Lower lobe of right lung (tissue), 2 donors: Measurements from ENCODE around the gene CSMD2. TPM values are rescaled to one million over a fixed set of nuclear protein-coding genes. Genes with fewer than 3 reads are reported as not detected.

Source experiments
- ATAC-seq, 2 donors: fragments of 200-7000 bp; cut with Tn5 transposase; one replicate each; pipeline ENCODE4 v1.9.1; 2020 to 2022; ENCODE audit warnings: mild to moderate bottlenecking in 2 of 2, moderate library complexity in 2 of 2
- DNase-seq: peaks from one replicate; pipeline ENCODE4 v3.0.0-alpha.2; 2020
- H3K27ac ChIP-seq: fragments of 200-600 bp; one replicate; pipeline ENCODE4 v1.8.0; 2022
- H3K27me3 ChIP-seq: fragments of 200-600 bp; one replicate; pipeline ENCODE4 v1.8.0; 2022; ENCODE audit warnings: low read depth
- H3K36me3 ChIP-seq: fragments of 200-600 bp; one replicate; pipeline ENCODE4 v1.8.0; 2022; ENCODE audit warnings: mild to moderate bottlenecking
- H3K4me1 ChIP-seq: fragments of 200-600 bp; one replicate; pipeline ENCODE4 v1.8.0; 2022
- H3K4me3 ChIP-seq: fragments of 200-600 bp; one replicate; pipeline ENCODE4 v1.8.0; 2022; ENCODE audit warnings: mild to moderate bottlenecking
- H3K9me3 ChIP-seq: fragments of 200-600 bp; one replicate; pipeline ENCODE4 v1.8.0; 2022
- CTCF ChIP-seq: fragments of 200-600 bp; IDR thresholded peaks from one replicate; pipeline ENCODE4 v1.8.0; 2022; ENCODE audit warnings: antibody characterized with exemption, mild to moderate bottlenecking
- intact Hi-C: fragments of 100-400 bp; cut with DNase I; formaldehyde crosslinking; loops from one replicate; pipeline ENCODE4 v1.11.0; 2022
- total RNA-seq: library from RNA; stranded (reverse); fragmentation: NEBNext Ultra II Directional; extraction: Animal tissue kit (Norgen Biotek cat#: 25700); gene quantifications from one replicate; pipeline ENCODE4 v1.2.1, GENCODE V29; 2021
- donor health status: DM: no; HTN: yes; CAD: no; lungs with severe emphysema.

Gene CSMD2
- total RNA-seq, 1 donor from 2014 or later = 1.1 TPM

- DNase-seq (no peak), ATAC-seq (no peak)
- intact Hi-C loops = no loop called here
- no peaks in the 10 kb centered on the region for H3K9me3 ChIP-seq
- no peak for TF ChIP-seq CTCF
- H3K4me1 ChIP-seq = no peaks in the 10 kb centered on the region
- no peak overlapping the region for H3K4me3 ChIP-seq
- H3K36me3 ChIP-seq = no peaks in the 10 kb centered on the region
- H3K27ac ChIP-seq = no peak overlapping the region
- peaks cover 9% of the 10 kb centered on the region for H3K27me3 ChIP-seq
These were observed 104.8 kb downstream of the CSMD2 start for GRCh38 chr1:34060187-34060730.

- Histone ChIP-seq H3K9me3 (no peaks in the 10 kb centered on the region), H3K4me1 (no peaks in the 10 kb centered on the region), H3K27ac (no peak overlapping the region), H3K27me3 (peaks cover 9% of the 10 kb centered on the region), H3K36me3 (no peaks in the 10 kb centered on the region), H3K4me3 (no peak overlapping the region)
- no peak for TF ChIP-seq CTCF
- DNase-seq (no peak), ATAC-seq (no peak)
- intact Hi-C loops = no loop called here
These were observed 107.5 kb downstream of the CSMD2 start for GRCh38 chr1:34057347-34058130.

GRCh38 chr1:34055818-34056217 lies 109.2 kb downstream of the CSMD2 start:
- H3K4me1 ChIP-seq = no peaks in the 10 kb centered on the region
- intact Hi-C loops = no loop called here
- peaks cover 9% of the 10 kb centered on the region for H3K27me3 ChIP-seq
- no peak for TF ChIP-seq CTCF
- no peak overlapping the region for H3K27ac ChIP-seq
- no peak for ATAC-seq
- H3K36me3 ChIP-seq = no peaks in the 10 kb centered on the region
- DNase-seq = no peak
- no peaks in the 10 kb centered on the region for H3K9me3 ChIP-seq
- no peak overlapping the region for H3K4me3 ChIP-seq

- Histone ChIP-seq H3K9me3 (peaks cover 2% of the 10 kb centered on the region), H3K27ac (no peak overlapping the region), H3K4me3 (no peak overlapping the region), H3K27me3 (peaks cover 9% of the 10 kb centered on the region), H3K4me1 (no peaks in the 10 kb centered on the region), H3K36me3 (no peaks in the 10 kb centered on the region)
- intact Hi-C loops = no loop called here
- ATAC-seq (no peak), DNase-seq (no peak)
- no peak for TF ChIP-seq CTCF
These were observed 110.1 kb downstream of the CSMD2 start for GRCh38 chr1:34054920-34055319.

GRCh38 chr1:34053660-34054059 lies 111.4 kb downstream of the CSMD2 start:
- no peaks in the 10 kb centered on the region for H3K36me3 ChIP-seq
- H3K27me3 ChIP-seq = peaks cover 9% of the 10 kb centered on the region
- no peak for TF ChIP-seq CTCF
- intact Hi-C loops = no loop called here
- no peak overlapping the region for H3K27ac ChIP-seq
- DNase-seq (no peak), ATAC-seq (no peak)
- H3K4me1 ChIP-seq = no peaks in the 10 kb centered on the region
- no peak overlapping the region for H3K4me3 ChIP-seq
- H3K9me3 ChIP-seq = peaks cover 5% of the 10 kb centered on the region
